ENCODE data around the gene SAP30L.

SAP30L gene

DNA sequence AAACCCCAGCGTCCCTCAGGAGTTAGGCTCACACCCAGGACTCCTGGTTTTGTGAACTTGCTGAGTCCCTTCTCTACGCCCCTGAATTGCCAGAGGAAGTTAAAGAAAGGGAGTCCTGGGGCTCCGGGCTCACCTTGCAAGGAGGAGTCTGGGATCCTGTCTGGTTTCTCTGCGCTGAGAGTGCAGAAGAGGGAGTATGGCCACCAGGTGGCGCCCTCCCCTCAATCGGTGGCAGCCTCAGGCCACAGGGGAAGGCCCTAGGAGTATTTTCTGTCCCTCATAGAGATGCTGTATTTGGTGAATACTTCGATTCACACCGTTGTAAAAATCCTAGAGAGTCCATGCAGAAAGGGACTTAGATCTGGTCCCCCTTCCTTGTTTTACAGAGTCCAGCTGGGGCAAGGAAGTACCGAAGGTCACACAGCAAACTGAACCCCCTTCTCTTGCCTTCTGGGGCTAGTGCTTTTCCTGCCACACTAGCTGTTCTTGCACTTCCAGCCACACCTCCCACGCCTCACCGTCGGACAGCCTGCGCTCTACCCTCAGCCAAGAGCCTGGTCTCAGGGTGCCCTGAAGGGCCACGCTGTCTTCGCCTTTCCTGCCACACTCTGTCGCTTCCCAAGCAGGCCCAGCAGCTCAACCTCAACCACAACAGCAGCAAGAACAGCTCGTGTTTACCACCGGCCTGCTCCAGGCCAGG, 22.0 kb downstream of the SAP30L start:
- peak; percentile 74 for DNase-seq

DNA sequence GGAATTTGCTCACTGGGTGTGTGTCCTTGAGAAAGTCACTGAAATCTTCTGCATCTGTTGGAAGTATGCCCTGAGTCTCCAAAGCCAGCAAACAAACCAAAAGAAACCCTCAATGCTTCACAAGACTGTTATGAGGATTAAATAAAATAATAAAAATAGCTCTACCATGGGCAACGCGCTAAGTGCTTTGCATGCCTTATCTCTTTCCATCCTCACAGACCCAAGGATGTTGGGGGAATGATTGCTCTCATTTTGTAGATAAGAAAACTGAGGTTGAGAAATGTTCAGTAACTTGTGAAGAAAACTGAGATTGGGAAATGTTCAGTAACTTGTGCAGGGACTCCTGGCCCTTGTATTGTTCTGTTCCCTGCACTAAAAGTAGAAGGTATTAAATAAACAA, 24.3 kb downstream of the SAP30L start:
- DNase-seq, result no peak

DNA sequence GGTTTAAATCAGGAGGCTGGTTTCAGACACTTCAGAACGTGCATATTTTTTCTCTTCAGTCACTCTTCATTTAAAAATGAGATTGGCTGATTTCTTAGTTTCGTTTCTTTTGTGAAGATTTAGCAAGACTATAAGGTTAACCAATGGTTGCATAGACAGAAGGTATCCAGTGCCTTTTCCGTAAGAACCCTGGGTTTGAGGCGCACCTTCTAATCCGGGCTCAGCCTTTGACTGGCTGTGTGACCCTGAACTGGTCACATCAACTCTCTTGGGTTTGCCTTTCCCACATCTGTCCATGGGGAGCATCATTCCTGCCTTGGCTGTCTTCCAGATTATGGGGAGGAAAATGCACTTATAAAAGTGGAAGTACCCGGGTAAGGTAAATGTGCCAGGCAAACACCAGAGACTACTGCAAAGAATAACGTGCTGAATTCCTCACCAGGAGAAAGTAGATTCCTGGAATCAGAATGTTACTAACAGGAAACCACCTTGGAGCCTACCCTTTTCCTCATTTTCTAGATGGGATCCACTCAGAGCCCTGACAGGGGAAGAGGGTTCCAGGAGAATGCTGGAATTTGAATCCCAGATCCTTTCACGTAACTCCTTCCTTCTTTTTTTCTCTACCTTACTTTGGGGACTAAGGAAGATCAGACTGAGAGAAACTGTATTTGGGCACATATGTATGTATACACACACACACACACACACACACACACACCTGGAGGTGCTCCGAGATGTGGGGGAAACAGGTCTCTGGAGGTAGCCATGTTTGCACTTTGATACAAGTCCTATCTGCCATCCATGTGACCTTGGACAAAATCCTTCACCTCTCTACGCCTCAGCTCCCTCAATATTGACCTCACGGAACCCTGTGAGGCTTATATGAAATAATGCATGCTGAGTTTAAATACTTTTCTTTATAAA, 25.4 kb downstream of the SAP30L start:
- DNase-seq, result no peak

DNA sequence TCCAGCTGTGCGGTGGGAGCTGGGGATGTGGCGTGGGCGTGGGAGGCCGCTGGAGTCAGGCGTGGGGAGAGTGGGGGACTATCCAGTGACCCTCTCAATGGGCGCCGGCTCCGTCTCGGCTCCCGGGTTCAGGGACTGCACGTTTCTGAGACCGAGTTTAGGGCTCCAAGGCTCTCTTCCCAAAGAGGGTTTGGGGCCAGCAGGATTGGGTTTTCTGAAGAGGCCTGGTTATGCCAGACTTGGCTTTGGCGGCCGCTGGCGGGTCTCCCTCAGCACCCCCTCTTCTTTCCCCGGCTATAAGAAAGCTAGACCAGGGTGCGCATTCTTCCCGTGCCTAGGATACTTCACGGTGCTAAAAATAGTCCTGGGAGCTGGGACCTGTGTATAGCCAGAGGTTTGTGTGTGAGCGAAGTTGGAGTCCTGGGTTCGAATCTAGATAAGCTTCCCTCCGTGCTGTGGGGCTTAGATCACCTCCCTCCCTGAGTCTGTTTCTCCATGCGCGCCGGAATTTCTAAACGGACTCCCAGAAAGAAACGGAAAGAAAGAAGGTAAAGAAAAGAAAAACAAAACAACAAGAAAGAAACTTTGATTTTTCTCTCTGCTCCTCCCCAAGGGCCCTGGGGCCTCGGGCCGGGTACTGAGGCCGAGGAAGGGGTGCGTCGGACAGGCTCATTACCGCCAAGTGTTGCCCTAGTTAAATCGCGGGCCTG, 27.2 kb downstream of the SAP30L start:
- no peak for DNase-seq

DNA sequence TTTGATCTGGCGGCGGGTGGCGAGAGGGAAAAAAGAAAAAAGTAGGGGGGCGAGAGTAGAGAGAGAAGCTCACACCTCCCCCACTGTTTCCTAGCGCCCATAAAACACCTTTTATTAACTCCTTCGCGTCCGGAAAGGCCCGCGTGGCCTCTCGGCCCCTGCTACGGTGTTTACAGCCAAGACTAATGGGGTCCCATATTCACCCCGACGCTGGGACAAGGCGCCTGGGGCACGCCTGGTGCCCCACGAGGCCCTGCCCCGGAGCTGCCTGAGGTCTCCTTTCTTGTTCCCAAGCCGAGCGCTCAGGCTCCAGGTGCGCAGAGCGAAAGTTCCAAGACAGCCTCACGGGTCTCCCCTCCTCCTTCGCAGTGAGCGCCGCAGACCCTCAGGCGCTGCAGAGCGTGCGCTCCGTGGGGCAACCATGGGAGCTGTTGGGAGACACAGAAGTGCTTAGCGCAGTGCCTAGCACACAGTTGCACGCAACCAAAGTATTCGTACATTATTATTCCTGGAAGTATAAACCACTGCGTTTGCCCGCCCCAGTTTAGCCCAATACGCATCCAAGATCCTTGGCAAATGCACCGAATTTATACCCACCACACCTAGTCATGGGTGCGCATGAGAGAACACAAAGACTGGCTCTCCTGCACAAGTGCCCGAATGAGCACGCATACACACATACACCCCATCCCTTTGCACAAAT, 27.9 kb downstream of the SAP30L start:
- DNase-seq, result no peak

DNA sequence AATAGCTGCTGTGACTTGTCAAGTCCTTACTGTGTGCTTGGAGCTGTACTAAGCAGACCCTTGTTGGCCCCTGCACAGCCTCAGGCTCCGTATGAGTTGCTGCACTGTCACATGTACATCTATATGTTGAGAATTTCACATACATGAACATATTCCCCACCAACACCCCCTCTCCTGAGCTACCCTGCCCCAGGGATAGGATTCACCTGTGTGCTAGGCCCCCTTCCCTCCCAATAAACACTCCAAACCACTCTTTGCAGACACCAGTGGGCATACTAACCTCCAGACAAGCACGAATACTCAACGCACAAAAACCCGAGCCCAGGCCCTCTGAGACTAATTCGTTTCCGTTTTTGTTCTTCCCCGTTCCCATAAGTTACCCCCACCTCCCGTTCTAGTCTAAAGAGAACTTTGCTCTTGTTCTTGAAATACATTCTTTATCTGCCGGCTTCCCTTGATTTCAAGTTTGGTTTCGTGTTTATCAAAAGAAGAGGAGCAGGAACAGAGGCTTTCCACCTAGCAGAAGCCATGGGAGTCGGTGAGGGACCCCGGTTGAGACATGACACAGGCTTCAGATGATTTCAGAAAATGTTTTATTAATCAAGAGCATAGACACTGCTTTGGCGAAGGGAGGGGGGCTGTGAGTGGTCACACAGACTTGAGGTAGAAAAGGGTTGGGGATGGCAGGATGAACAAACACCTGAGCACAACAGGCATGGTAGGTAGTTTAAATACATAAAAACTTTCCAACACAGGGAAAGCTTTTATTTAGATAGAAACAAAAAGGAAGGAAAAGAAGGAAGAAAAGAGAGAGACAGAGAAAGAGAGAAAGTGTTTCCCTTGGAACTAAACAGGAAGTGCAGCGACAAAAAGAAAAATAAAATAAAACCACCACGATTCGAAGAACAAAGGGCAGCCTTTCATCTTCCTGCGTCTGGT, 28.9 kb downstream of the SAP30L start:
- no peak for DNase-seq

DNA sequence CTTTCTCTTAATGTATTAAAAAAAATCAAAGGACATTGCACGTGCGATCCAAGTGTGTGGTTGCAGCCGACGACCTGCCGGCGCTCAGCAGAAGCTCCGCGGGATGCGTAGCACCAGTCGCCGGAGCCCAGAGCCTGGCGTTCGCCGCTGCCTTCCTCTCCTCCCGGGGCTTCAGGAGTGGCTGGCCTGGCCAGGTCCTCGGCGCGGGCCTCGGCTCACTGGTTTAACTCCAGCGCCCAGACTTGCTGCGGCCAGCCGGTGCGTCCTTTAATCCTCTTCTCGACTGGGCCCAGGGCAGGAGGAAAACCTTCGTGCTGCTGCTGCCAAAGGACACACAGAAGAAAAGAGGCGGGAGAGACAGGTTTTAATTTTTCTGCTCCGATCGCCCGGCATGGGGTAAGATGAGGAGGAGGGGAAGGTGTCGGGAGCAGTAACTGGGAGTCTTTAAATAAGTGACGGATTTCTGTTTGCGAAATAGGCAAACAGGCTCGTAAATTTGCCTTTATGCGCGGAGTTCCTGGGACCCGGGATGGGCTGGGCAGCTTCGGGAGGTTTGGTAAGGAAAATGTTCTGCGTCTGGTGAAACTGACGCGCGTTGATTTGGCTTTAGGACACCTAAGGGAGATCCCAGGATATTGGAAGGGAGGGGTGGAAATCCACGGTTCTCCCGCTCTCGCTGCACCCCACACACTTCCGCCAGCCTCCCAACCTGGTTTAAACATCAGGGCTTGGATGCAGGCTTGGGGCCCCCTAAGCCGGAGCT, 30.0 kb downstream of the SAP30L start:
- DNase-seq, result no peak

DNA sequence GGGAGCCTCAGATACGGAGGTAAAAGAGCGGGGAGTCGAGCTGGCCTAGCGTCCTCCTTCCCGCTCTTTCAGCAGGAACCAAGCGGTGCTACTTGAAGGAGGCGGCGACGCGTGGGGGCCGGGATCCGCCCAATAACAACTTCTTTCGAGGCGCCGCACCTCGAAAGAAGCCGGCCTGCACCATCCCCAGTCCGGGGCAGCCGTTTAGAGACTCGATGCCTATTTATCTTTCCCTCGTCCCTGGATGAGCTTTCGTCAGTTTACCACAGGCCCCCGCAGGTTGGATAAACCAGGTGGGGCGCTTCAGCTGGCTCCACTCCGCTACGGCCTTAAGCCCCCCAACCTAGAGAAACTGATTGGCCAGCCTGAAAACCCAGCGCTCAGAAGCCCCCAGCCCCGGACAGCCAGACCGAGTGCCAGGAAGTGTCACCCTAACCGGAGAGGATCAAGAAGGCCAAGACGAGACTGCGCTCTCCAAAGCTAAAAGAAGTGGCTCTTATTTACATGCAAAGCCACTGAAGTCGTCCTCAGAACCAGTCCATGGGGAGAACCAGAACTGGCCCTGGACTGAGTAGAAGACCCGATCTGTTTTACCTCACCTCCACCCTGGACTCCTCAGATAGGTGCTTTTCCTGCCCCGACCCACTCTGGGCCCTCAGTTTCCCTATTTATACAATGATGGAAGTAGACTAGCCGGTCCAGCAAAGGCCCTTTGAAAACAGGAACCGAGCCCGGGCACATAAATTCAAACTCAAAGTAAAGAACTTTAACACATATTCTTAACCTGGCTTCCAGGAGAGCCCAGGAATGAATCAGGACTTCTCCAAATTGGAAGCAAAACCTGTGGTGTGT, 30.8 kb downstream of the SAP30L start:
- DNase-seq, result no peak

DNA sequence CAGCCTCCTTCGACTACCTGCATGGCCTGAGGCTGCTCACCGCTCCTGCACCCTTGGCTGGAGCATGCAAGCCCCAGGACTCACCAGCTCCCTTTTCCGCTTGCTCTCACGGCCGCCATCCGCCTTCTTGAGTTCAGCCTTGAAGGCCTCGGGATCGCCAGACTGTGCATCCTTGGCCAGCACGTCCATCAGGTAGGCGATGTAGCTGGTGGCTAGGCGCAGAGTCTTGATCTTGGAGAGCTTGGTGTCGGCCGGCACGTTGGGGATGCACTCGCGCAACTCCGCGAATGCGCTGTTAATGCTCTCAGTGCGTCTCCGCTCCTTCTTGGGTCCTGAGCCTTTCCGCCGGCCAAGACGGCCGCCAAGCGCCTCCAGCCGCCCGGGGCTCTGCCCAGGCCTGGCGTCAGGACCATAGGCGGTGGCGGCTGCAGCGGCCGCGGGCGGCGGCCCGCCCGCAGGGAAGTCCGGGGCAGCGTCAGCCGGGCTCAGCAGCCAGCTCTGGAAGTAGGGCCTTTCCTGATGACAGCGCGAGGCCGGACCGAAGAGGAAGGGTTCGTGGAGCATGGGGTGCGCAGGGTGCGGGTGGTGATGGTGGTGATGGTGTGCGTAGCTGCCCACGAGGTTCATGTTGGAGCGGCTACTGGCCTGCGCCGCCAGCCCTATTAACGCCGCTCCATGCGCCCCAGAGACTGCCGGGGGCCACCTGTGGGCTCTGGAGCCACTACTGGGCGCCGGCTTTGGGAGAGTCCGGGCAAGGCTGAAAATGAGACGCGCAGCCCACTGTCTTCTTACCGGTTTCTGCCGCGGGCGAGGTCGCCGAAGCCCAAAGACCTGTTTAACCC, 31.8 kb downstream of the SAP30L start:
- no peak for DNase-seq

DNA sequence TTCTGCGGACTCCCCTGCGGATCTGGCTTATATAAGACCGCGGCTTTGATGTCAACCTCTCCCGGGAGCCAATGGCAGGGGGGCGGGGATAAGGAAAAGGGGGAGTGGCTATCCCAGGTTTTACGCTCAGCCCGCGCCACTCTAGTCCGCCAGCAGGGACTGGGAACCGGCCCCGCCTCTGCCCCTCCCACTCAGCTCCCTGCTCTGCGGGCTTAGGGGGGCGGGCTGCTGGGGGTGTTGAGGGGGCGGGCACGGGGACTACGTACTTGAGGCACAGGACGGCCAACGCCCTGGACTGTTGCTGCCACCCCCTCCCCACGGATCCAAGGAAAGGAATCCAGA, 32.4 kb downstream of the SAP30L start, which contains the start of gene HAND1:
Gene HAND1 (minus strand): TSS at position 4 of the 342 bp plus-strand sequence. CDS start 219 bp downstream, outside the sequence.
- no peak for DNase-seq

DNA sequence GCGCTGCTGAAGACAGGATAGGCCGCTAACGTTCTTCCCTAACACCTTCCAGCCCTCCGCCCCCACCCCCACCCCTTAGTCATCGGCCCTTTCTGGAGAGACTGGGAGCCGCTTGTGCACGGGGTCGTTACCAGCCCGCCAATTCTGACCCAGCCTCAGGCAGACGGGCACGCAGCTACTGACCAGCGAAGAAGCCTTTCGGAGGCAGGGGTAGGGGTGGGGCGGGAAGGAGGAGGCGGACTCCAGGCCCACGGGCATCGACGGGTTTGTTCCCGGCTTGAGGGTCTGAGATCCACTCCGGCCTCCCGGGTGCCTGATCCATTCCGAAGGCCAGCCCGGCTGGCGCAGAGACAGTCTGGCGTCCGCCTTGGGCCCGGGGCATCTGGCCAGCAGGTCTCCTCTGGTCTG, 33.0 kb downstream of the SAP30L start:
- DNase-seq, result no peak

DNA sequence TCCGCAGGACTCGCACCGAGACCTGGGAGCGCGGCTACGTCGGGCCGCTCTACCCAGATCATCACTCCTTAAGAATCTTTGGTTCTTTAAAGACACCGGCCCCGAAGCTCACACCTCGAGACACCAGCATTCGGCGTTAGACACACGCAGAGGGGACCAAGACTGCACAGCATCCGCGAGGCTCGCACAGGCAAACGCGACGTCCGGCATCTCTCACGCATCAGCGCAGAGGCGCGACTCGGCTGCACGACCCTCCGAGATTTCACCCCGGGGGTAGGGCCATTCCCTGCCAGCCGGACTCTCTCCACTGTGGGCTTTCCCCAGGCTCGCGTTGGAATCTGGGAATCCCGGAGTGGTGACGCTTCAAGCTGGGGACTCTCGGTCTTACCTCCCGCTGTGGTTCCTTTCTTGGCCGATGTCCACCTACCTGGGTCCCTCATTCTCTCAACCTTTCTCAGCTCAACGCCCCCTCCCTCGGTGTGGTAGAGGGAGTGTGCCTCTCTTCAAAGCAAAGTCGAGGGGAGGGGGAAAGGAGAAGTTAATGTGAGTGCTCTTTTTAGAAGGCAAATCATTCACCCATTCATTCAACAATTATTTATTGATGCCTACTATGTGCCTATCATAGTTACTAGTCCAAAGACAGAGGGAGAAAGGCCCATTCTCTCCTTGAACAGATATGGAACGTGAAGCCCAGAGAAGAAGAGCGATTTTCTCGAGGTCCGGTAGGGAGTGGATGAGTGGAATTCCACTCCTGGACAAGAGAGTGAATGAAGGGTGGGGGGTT, 33.6 kb downstream of the SAP30L start:
- DNase-seq, result no peak

DNA sequence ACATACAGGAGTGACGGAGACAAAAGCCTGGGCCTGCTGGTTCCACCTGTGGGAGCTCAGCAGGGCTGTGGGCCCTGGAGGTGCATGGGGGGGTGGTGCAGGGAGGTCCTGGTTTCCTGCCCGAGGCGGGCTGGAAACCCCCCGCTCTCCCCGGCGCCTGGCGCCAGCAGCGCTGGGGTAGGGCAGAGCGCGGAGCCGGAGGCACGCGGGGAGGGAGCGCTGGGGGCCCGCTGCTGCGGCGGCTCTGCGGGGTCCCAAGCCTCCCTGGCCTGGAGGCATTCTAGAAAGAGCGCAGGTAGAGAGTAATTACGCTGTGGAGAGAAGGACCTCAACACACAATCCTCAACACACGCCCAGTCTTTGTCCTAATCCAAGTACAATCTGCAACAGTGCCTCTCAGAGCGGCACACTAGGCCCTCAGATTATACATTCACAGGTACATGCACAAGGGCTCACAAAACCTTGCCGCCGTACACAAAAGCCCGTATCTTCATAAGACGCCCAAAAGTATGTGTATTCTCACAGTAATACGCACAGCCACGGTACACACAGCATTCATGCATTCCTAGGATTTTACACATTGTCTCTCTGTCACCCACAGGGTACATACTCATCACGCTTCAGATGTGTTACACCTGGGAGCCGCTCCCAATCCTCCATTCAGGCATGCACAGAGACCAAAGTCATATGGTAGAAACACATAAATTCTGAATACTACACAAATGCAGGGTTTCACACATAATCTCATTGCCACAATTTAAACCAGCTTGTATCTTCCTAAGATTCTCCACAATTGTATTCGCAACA, 34.4 kb downstream of the SAP30L start:
- DNase-seq, result no peak

DNA sequence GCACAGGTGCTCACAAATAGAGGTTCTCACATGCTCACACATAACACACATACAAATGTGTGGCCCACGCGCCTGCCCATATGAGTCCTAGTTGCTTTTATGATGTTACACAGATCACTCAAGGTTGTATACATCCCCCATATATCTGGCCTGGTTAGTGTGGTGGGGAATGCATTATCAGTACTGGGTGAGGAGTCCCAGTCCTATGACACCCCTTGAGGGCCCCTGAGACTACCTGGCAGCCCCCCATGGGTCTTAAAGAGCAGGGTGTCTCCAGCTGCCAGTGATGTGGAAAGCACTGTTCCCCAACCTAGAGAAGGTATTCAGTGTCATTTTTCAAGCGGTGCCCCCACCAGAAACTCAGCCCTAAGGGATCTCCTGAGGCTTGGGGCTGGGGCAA, 35.0 kb downstream of the SAP30L start:
- DNase-seq, result no peak

DNA sequence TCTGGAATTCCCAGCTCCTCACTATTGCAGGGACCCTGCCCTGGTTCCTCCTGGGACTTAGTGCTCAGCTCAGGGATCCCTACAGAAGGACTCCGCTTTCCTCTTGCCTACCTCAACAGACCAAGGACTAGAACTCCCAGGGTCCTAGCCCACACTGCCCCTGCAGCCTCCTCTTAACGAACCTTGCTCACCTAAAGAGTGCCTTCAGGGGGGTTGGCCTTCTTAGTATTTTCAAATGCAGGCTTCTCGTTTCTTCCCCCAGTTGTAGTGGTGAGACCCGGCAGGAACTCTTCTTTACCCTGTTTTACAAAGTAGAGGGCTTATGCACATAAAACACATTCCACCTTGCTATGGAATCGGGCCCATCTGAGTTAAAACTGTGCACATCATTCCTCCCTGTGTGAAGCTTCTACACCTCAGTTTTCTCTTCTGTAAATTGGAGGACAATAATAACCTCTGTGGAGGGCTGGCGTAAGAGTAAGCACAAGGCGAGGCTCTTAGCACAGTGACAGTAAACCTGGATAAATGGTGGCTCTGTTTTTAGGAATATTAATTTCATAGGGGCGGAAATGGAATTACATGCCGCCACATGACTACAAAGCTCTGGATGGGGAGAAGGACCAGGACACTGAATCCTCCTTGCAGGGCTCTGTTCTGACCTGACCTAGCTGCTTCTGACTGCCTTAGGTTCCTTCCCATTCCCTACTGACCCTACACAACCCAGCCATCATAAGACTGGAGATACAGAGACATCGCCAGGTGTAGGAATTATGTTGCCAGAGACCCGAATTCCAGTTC, 36.0 kb downstream of the SAP30L start:
- DNase-seq, result no peak

Data from kidney glomerular epithelial cell (primary cell).